HG02759 (cell line): Measurements from ENCODE around the gene CCDC27.

Experiments used
- ATAC-seq: cut with Tn5 transposase; IDR thresholded peaks from one replicate; pipeline ENCODE4 v1.9.1; 2021; ENCODE audit warnings: mild to moderate bottlenecking, moderate library complexity; ENCODE audit not compliant: unreplicated experiment

CCDC27 gene

DNA sequence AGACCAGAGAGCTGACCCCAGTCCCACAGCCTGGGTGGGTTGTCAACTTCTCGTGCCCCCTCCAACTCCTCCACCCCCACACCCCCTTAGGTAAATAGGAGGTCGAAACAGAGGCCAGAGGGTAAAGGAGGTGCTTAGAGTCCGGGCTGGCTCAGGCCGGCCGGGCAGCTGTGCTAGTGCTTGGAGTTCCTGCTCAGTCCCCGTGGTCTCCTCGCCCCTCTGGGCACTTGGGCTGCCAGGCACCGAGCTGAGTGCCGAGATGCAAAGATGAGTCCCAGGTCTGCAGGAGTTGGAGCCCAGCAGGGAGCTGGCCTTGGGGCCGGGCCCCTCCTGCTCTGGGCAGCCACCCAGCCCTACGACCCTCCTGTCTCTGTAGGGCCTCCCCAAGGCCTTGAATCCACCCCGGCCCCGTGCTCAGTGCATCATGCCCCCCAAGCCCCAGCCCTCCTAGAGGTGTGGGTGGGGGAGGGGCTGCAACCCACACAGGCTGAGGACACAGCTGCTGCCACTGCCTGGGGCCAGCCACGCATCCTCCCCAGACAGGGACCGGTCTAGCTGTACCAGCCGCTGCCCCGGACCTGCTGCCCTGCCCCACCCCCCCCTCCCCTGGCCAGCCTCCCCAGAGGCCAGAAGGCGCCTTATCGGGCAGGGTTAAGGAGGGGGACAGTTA is 22.2 kb downstream of the CCDC27 start:
- no peak for ATAC-seq

DNA sequence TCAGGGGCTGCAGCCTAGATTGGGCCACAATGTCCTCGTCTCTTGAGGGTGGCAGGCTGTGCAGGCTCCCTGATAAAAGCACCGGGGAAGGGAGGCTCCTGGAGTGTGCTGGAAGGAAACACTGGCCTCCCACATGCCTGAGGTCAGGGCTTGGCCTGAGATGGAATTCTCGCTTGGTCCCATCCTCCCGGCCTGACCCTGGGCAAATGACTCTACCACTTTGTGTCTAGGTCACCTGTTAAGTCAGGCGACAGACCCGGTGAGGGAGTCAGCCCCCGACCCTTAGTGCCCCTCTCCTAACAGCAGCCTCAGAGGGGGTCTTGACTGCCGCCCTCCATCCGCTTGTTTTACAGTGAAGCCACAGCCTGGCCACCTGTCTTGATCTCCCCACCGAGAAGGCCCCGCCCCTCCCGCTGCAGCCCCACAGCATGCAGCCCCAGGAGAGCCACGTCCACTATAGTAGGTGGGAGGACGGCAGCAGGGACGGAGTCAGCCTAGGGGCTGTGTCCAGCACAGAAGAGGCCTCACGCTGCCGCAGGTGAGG is 22.8 kb downstream of the CCDC27 start:
- ATAC-seq: no peak

DNA sequence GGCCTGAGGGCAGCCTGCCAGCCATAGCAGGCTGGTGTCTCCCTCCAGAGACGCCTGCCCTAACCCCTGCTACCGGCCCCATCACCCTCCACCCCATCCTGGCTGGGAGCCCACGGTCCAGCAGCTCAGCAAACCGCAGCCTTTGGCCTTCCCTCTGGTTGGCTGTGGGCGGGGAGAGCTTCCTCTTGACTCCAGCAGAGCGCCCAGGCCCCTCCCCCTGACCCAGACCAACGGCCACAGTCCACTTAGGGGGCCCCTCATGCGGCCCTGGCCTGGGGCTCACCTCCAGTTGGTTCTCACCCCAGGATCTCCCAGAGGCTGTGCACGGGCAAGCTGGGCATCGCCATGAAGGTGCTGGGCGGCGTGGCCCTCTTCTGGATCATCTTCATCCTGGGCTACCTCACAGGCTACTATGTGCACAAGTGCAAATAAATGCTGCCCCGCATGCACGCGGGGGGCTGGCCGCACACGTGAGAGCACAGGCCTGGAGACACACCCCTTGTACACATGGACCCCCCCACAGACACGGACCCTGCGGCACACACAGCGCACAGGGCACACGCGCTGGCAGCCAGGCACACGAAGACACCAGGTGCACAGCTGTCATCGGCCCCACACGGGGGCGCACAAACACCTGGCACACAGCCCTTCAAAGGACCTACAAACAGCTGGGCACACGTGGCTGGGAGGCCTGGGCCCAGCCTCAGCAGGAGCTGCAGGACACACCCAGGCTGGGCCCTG is 23.4 kb downstream of the CCDC27 start:
- ATAC-seq: no peak

DNA sequence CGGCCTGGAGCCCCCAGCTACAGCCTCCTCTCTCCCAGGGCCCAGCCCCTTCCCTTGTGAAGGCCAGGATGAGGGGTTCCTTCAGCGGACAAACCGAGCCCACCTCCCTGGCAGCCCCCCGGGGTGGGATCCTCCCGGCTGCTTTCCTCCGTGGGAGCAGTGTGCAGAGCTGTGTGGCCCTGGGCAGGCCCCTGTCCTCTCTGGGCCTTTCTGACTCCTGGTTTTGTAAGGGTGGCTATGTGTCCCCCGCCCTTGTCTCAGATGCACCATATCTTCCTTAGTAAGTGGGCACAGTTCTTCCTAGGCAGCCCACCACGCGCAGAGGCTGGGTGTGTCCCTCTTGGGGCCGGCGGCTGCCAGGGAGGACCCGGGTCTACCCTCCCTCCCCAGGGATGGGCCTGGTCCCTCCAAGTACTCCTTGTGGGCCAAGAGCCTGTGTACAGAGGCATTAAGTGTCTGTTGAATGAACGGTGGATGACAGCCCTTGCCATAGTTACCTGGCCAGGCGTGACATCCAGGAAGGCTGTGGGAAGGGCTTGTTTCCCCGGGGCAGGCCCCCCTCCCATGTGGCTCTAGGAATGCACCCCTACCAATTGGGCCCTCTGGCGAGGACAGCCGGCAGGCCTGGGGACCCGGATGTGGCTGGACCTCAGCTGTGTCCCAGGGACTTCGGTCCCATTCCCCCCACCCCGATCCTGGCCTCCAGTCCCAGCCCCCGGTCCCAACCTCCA is 24.1 kb downstream of the CCDC27 start:
- no peak for ATAC-seq

DNA sequence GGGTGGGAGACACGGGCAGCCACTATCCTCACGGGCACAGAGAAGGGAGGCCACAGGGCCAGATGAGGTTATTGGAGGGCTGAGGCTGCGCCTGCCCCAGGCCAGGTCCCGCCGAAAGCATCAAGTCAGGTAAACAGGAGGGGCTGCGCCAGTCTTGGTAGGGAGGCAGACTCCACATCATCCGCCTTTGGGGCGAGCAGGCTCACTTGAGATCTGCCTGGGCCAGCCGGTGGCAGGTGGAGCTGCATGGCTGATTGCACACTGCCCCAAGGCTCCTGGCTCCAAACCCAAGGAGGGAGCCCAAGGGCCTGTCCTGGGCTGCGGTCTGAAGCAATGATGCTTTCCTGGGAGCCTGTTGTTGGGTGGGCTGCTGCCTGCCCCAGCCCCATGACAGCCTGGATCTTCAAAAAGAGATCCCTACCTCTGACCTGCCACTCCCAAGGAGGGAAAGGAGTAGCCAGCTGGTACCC is 24.9 kb downstream of the CCDC27 start:
- no peak for ATAC-seq

DNA sequence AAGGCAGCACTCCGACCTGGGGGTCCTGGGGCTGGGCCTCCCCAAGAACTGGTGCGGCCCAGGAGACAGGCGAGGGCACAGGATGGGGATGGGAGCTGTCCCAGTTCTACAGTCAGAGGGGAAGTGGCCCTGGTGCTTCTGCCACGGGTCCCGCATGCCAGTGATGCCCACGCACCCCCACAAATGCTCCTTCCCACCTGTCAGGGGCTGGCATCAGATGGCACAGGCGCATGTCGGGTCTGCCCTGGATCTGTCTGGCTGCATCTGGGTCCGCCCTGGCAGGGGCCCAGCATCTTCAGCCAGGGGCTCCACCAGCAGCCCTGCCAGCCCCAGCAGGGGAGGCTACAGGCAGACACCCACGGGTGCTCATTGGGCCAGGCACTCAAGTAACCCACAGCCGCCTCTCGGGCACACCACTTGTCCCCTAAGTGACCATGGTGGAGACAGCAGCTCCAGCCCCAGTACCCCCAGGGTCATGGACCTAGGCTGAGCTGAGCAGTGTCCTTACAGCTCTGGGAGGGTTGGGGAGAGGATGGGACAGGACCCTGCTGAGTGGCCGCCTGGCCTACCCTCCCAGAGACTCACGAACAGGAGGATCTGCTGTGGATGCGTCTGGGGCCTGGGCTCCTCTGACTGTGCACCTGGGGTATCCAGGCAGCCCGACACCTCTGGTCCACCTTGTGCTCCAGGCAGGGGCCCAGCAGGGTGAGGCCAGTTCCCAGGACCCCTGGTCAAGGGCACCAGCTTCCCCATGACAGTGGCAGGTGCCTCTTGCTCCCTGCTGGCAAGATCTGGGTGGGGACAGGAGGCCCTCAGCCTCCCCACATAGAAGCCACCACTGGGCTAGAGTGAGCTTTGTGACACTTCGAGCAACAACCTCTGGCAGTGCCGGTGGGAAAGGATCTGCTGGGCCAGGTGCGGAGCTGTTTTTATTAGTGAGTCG is 25.7 kb downstream of the CCDC27 start:
- no peak for ATAC-seq

DNA sequence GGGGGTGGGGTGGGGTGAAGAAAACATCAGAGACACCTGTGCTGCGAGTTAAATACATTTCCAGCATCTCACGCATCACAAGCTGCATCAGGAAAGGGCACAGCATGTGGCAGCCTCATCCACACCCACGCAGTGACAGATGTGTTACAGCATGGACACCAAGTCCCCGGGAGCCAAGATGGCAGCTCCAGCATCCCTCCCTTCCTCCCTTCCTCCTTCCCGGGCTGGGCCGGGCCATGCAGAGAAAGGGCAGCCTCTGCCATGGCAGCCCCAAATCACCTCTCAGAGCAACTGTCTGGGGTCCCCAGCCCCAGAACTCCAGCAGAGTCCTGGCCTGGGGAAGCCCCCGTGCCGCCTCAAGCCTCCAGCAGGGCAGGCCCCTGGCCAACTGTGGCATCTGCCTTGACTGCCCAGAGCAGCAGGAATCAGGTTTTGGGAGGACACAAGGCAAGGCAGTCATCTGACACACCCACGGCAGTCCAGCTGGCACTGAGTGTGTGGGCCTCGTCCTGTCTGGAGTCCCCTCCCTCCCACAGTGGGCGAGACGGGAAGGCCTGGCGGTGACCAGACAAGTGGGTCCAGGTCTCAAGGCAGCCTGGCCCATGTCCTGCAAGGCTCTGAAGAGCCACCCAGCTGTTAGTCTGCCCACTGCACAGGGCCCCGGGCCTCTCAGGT is 26.5 kb downstream of the CCDC27 start:
- ATAC-seq: no peak

DNA sequence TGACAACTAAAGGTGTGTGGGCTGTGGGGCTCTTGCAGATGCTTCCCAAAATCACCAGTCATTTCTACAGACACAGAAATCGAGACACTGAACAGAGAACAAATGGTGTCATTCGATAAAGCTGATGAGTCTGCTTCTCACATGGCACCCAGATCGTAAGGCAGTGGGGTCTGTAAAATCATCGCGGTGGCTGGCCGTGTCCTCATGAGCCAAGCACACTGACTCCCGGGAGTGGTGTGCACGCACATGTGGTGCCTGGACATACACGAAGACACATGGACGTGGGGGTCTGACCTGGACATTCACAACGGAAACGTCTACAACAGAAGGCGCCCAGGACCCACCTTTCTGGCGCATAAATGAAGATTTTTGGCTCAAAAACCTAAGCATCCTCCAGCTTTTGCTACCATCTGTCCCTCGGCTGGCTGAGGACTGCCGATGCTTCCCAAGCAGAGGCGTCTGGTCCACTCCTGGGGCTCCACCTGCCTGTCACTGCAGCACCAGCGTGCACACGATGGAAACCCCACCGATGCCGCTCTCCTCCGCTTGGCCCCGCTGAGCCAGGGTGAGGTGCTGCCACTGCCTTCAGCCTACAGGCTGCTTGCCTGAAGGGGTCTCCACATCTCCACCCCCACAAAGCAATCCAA is 27.1 kb downstream of the CCDC27 start:
- no peak for ATAC-seq

DNA sequence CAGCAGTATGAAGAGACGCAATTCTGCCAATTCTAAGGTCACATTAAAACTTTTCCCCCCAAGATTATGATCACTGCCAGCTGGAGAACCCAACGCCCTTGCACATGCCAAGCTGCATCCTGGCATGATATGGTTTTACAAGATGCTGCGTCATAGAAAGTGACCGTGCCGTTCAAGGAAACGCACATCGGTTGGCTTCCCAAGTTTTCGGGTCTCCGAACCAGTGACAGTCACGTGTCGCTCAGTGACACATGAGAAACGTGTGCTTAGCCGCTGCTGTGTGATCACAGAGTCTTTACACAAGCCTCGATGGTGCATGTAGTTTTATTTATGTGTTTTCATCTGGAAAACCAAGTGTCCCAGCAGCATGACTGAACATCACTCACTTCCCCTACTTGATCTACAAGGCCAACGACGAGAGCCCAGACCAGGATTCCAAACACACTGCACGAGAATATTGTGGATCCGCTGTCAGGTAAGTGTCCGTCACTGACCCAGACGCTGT is 27.7 kb downstream of the CCDC27 start:
- ATAC-seq: no peak

DNA sequence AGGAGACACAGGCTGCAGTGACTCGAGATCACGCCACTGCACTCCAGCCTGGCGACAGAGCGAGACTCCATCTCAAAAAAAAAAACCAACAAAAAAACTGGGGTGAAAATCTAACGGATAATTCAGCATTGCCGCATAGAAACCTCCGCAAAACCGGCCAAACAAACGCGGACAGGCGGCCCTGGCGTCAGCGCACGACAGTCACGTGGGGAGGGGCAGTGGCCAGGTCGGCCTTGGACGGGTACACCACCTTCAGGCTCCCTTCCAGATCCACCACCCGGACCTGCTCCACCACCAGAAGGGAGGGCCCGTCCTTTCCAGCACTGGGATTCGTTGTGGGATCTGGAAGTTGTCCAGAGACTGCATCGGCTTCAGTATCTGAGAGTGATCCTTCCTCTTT is 28.7 kb downstream of the CCDC27 start:
- no peak for ATAC-seq

DNA sequence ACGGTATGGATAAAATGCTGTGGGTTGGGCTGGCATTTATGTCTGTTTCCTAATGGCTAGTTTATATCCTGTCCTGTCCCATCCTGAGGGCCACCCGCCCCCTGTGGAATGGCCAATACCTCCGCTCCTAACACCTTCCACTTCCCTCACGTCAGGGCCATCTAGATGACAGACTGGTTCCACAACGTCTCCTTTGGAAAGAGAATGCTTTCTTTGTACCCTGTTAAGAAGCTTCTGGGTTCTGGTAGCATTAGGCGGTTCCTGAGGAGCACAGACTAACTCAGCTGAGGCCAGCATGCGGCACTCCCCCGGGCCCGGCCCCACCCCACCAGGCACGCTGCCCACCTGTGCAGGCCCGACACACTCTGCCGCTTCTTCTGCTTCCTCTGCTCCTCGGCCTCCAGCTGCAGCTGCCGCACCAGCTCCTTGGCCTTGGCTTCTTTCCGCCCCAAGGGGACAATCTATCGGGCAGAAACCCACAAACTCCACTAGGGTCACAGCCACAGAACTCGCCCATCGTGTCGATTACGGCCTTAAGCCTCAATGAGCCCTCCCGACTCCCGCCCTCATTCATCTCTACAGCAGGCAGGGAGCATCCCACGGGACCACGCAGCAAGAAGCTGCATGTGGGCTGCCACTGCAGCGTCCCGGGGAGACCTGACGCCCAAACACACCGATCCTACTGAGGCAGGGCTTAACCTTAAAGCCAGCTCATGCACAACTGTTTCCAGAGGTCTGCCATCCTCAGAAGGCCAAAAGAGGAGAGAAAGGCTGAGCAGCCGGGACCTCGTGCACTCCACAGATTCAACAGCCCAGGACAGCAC is 31.6 kb downstream of the CCDC27 start:
- no peak for ATAC-seq

DNA sequence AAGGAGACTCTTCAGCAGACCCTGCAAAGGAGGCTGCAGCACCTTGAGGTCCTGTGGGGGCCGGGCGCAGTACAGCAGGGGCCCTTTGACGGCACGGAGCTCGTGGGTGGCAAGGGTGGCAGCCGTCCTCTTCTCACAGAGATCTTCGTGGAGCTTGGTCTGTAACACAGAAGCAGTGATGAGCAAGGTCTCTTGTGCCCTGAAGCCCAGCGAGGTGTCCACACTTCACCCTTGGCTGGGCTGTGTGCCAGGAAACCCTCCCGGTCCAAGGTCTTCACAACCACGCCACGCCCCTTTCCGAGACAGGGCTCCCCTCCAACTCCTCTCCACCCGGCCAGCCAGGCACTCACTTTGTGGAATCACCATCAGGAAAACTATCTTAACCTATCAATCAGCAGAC is 32.8 kb downstream of the CCDC27 start:
- ATAC-seq: no peak

DNA sequence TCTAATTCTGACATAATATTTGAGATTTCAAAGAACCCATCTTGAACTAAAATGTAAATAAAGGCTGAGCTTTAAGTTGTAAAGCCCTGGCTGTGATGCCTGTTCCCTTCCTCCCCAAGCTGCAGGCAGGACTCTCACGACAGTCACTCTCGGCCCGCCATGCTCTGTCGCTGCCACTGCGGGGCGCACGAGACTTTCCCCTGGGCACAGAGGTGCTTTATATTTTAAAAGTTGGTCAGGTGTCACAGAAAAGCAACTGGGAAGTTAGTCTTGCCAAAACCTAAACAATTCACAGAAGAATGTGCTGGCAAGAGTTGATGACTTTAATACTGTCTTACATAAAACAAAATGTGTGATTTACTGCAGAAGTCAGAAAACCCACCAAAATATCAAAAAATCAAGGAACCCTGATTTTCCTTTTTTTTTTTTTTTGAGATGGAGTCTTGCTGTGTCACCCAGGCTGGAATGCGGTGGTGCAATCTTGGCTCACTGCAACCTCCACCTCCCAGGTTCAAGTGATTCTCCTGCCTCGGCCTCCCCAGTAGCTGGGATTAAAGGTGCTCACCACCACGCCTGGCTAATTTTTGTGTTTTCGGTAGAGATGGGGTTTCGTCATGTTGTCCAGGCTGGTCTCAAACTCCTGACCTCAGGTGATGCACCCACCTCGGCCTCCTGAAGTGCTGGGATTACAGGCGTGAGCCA is 33.4 kb downstream of the CCDC27 start:
- ATAC-seq: no peak

DNA sequence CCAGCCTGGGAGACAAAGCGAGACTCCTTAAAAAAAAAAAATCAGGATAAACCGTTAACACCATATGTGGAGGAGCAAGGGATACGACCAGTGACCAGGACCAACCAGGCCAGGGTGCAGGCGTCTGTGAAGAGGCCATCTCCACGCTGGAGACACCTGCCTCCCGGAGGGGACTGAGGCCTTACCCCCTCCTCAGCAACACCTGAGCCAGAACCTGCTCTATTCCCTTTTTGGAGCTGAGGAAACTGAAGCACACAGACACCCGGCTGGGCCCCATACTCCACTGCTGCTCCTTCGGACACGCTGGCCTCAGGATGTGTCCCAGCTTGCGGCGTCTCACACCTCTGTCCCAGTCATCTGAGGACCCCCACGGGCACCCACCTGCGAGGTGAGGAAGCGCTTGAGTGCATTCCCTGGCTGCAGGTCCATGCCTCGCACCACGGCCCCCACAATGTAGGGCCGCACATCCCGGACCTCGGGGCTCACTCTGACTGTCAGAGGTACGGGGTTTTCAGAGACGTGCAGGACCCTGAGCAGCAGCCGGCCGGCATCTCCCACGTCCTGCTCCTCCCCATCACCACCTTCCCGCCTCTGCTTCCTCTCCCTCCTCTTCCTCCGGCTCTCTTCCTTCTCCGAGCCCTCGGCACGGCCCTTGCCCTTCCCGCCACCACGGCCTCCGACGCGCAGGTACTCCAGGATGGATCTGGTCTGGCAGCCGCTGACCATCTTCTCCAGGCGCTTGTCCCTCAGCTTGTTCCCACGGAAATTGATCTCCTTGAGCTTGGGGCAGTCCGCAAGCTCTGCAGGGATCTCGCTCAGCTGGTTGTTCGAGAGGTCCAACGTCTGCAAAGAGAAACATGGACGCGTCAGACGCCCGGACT is 34.5 kb downstream of the CCDC27 start:
- no peak for ATAC-seq

DNA sequence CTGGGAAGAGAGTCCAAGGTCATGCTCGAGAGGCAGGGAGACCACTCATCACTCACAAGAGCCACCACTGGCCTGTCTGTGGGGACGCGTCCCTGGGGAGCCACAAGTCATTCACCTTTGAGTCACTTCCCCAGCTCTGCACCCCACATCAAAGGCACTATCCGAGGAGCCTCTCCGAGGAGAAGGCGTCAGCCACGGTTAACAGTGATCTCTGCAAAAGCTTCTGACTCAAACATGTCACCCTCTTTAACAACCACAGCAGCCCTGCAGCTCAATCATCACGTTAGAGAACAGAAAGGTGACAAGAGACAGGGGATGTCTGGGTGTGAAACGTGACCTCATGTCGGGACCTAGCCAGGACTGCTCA is 35.1 kb downstream of the CCDC27 start:
- ATAC-seq: no peak

DNA sequence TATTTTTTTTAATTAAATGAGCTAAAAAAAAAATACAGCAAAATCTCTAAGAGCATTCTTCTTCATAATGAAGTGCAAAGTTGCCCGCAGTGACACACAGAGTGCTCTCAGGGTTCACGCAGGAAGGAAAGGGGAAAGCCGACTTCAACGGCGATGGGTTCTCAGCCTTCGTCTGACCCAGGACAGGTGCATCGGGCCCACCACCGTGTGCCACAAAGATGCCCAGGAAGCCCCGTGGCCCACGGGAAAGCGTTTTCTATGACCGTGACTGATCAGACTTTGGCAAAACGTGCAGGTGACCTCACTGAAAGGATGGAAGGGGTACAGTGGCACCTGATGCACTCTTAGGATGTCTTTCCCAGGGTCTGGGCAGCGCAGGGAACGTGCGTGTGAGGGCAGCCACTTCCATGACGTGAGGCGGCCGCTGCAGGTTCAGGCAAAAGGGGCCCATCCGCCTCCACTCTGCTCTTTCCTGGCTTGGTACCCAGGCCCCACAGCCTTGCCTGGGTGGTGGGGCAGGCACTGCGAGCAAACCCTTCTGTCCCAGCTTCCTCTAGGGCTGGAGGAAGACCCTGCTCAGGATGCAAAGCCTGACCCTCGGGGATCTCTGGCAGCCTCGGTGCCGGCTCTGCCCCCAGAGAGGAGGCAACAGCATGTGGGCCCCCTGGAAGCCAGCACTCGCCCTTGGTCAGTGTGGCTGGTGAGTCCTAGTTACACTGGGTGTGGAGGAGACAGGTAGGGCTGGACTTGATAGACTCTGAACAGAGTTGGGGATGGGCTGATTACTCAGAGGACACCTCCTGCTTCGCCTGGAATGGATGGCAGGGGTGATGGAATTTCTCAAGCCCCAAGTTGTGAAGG is 35.7 kb downstream of the CCDC27 start:
- no peak for ATAC-seq
